GM10266 (cell line): ENCODE measurements around the gene DARS2.

Experiments used
- DNase-seq: peaks from one replicate; pipeline ENCODE4 v3.0.0; 2012; ENCODE audit errors: extremely low spot score
- TF ChIP-seq, protein P1 (sequence below): IDR thresholded peaks from 2 replicates; pipeline ENCODE4 v1.5.1; 2012; ENCODE audit warnings: mild to moderate bottlenecking, low read depth; ENCODE audit not compliant: control insufficient read depth, insufficient read depth; ENCODE audit errors: missing control alignments

Gene DARS2

GRCh38 chr1:173867753-173868265 is 43.3 kb downstream of the DARS2 start, which contains the start of gene GAS5:
TSS of gene GAS5 (minus strand) at chr1:173867989.
- TF ChIP-seq, protein P1, sequence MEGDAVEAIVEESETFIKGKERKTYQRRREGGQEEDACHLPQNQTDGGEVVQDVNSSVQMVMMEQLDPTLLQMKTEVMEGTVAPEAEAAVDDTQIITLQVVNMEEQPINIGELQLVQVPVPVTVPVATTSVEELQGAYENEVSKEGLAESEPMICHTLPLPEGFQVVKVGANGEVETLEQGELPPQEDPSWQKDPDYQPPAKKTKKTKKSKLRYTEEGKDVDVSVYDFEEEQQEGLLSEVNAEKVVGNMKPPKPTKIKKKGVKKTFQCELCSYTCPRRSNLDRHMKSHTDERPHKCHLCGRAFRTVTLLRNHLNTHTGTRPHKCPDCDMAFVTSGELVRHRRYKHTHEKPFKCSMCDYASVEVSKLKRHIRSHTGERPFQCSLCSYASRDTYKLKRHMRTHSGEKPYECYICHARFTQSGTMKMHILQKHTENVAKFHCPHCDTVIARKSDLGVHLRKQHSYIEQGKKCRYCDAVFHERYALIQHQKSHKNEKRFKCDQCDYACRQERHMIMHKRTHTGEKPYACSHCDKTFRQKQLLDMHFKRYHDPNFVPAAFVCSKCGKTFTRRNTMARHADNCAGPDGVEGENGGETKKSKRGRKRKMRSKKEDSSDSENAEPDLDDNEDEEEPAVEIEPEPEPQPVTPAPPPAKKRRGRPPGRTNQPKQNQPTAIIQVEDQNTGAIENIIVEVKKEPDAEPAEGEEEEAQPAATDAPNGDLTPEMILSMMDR = no peak
- peak; percentile 93 for DNase-seq

- peak; percentile 86 for DNase-seq
These were observed 44.0 kb downstream of the DARS2 start, which contains the start of gene ZBTB37 for GRCh38 chr1:173868266-173869020. TSS of gene ZBTB37 (plus strand) at chr1:173868380. CDS start at chr1:173870226, 1,846 bp downstream.

GRCh38 chr1:173869021-173869359 is 44.5 kb downstream of the DARS2 start:
- TF ChIP-seq, protein P1 = no peak

More at GRCh38 chr1:173868266-173869020, 44.0 kb downstream of the DARS2 start, which contains the start of gene ZBTB37:
- TF ChIP-seq, protein P1 = peak; percentile 22

GRCh38 chr1:173870252-173871075 is 46.0 kb downstream of the DARS2 start:
- peak; percentile 68 for DNase-seq
- TF ChIP-seq, protein P1 = no peak

More at GRCh38 chr1:173869021-173869359, 44.5 kb downstream of the DARS2 start:
- peak; percentile 7 for DNase-seq

DNA sequence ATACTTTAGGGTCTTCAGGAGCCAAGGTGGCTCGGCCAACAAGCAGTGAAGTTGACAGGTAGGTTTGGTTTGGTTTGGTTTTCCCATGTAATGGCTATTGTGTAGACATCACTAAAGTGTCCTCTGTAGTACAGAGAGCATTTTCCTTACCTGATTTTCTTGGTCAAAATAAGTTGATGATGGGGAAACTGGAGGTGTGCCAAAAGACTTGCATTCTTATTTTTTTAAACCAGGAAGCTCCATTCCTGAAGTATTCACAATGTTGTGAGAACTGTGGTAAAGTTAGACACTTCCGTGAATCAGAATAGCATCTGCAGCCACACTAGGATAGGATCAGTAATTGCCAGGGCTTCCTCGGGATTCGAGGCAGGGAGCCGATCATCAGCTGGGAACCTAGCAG is 46.6 kb downstream of the DARS2 start:
- DNase-seq = no peak
- TF ChIP-seq, protein P1 = no peak

DNA sequence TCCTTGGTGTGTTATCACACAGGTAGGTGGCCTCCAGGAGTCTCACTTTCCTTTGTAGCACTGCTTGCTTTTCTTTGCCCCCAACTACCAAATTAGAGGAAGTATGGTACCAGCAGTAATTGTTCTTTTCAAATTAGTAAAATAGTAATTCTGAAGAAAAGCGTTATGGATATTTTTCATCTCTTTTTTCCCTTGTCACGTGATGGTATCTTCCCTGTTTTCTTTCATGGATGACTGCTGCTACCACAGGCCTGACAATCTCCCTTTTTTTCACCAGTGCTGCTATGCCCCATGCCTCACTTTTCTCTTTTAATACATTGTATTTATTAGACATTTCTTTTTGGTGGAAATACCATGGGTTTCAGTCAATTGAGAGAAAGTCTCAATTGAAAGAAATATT is 47.0 kb downstream of the DARS2 start:
- peak; percentile 7 for DNase-seq

More for the DNA sequence above, 47.0 kb downstream of the DARS2 start:
- TF ChIP-seq, protein P1 = no peak
